K562 (cell line): ENCODE results near the gene SORCS2. TPM values are rescaled to one million over a fixed set of nuclear protein-coding genes. Genes with fewer than 3 reads are reported as not detected.

ENCODE experiments used
- ATAC-seq: fragments of 200-7000 bp; cut with Tn5 transposase; 3 replicates; pipeline ENCODE4 v1.9.1; 2020; ENCODE audit warnings: moderate library complexity
- BruUV-seq: library from RNA; stranded (reverse); fragments of 400-500 nt; replicated peaks from 2 replicates; lab custom pipeline; 2021; lab: Mats Ljungman, UMichigan
- CTCF ChIA-PET: fragments of 300-600 bp; formaldehyde crosslinking; extraction: SDS; loops from one replicate; lab custom pipeline; 2021; ENCODE audit warnings: low intra/inter-chr PET ratio; lab: Yijun Ruan, JAX
- POLR2A ChIA-PET: fragments of 300-600, 350-650 bp; sonication (Branson Sonifier 250); formaldehyde crosslinking; extraction: SDS; loops from one replicate; lab custom pipeline; 2021; ENCODE audit warnings: antibody characterized with exemption, inconsistent platforms; lab: Yijun Ruan, JAX
- DNase-seq, 4 experiments: peaks; one replicate each; pipeline versions ENCODE4 v3.0.0 to v3.0.0-alpha.2; 2011 to 2018; ENCODE audit warnings: low spot score in 3 of 4, mixed read lengths in 3 of 4; ENCODE audit errors: extremely low read depth in 1 of 4
- FAIRE-seq: peaks from 2 replicates; lab custom pipeline; 2011; peaks lifted over from hg19 to GRCh38; lab: Jason Lieb, UNC
- H2AFZ ChIP-seq: 2 replicates; pipeline ENCODE4 v1.6.0; 2011; ENCODE audit warnings: low read depth, low read length, control low read depth, inconsistent platforms
- H3K27ac ChIP-seq: fragments of 200-600 bp; 3 replicates; pipeline ENCODE4 v1.8.0; 2011; ENCODE audit warnings: low read depth, mild to moderate bottlenecking, control low read depth, inconsistent platforms, low read length, moderate library complexity, mixed read lengths; ENCODE audit errors: extremely low read depth
- H3K27me3 ChIP-seq, 2 experiments: fragments of 300-600 bp in 1 of 2; 2 replicates in 1 of 2; 3 replicates in 1 of 2; pipeline versions ENCODE4 v1.6.0 to v1.8.0; 2011; ENCODE audit warnings: inconsistent platforms in 2 of 2, low read length in 2 of 2, mild to moderate bottlenecking in 1 of 2, mixed read lengths in 1 of 2, moderate library complexity in 1 of 2; ENCODE audit not compliant: control insufficient read depth in 2 of 2, insufficient read depth in 2 of 2
- H3K36me3 ChIP-seq: fragments of 300-600 bp; 3 replicates; pipeline ENCODE4 v1.8.0; 2011; ENCODE audit warnings: mild to moderate bottlenecking, low read length, inconsistent platforms; ENCODE audit not compliant: control insufficient read depth, insufficient read depth
- H3K4me1 ChIP-seq, 2 experiments: fragments of 200-600 bp in 1 of 2; replicated peaks in 1 of 2; 2 replicates in 1 of 2; 3 replicates in 1 of 2; pipeline versions ENCODE4 v1.5.1 to v1.8.0; 2011; ENCODE audit warnings: inconsistent platforms in 2 of 2, low read length in 2 of 2, mild to moderate bottlenecking in 1 of 2, mixed read lengths in 1 of 2, moderate library complexity in 1 of 2; ENCODE audit not compliant: control insufficient read depth in 2 of 2, insufficient read depth in 2 of 2
- H3K4me2 ChIP-seq: 2 replicates; pipeline ENCODE4 v1.6.1; 2011; ENCODE audit warnings: low read length, control low read depth, inconsistent platforms, mixed read lengths; ENCODE audit not compliant: insufficient read depth
- H3K4me3 ChIP-seq: fragments of 200-600 bp; sonication (generic), shearing (Covaris generic); 2 replicates; pipeline ENCODE4 v1.5.1; 2016; ENCODE audit warnings: control low read depth, inconsistent platforms
- H3K79me2 ChIP-seq: fragments of 200-600 bp; 3 replicates; pipeline ENCODE4 v1.8.0; 2011; ENCODE audit warnings: low read length, inconsistent platforms; ENCODE audit not compliant: control insufficient read depth, insufficient read depth
- H3K9ac ChIP-seq, 2 experiments: 2 replicates each; pipeline versions ENCODE4 v1.6.0 to v1.6.1; 2011; ENCODE audit warnings: low read depth in 2 of 2, low read length in 2 of 2, control low read depth in 1 of 2, inconsistent platforms in 1 of 2, mild to moderate bottlenecking in 1 of 2, mixed read lengths in 1 of 2; ENCODE audit not compliant: insufficient read depth in 1 of 2
- H3K9me1 ChIP-seq: one replicate; pipeline ENCODE4 v1.6.0; 2011; ENCODE audit warnings: inconsistent platforms, mild to moderate bottlenecking, low read length, moderate library complexity; ENCODE audit not compliant: control insufficient read depth, insufficient read depth
- H3K9me3 ChIP-seq: replicated peaks from 2 replicates; pipeline ENCODE4 v1.5.1; 2011; ENCODE audit warnings: low read depth, low read length, inconsistent platforms; ENCODE audit not compliant: control insufficient read depth, insufficient read depth
- H4K20me1 ChIP-seq: replicated peaks from 2 replicates; pipeline ENCODE4 v1.6.1; 2011; ENCODE audit warnings: low read length, inconsistent platforms, mixed read lengths; ENCODE audit not compliant: control insufficient read depth, insufficient read depth
- RFX1 ChIP-seq: fragments of 450-650 bp; IDR thresholded peaks from 2 replicates; pipeline ENCODE4 v1.6.1; 2016; ENCODE audit warnings: mild to moderate bottlenecking, moderate library complexity
- WGBS: fragments of 100-300 bp; shearing (Covaris generic); methylation state at CpG from one replicate; pipeline ENCODE4 v1.1.6; 2016; ENCODE audit warnings: low coverage, mixed read lengths; ENCODE audit not compliant: insufficient coverage; ENCODE audit errors: missing lambda C conversion rate; 5-methylcytosine and 5-hydroxymethylcytosine counted together
- in situ Hi-C: fragments of 300-500 bp; cut with MboI; formaldehyde crosslinking; loops from 4 replicates; pipeline ENCODE4 v1.15.0; 2018; ENCODE audit warnings: inconsistent platforms, mixed read lengths
- intact Hi-C: fragments of 100-400 bp; cut with micrococcal nuclease; formaldehyde crosslinking; loops from 2 replicates; pipeline ENCODE4 v1.14.2; 2022
- polyA plus RNA-seq, 8 experiments: library from polyadenylated mRNA; depleted of rRNA in 4 of 8; stranded (reverse) in 5 of 8; unstranded in 3 of 8; fragments of >200 nt; fragmentation: Nextera tagmentation in 2 of 8; fragmentation: Illumina TruSeq in 1 of 8; extraction: Ambion mirVana in 2 of 8; extraction: Trizol in 1 of 8; gene quantifications; 2 replicates each; pipeline versions ENCODE4 v1.2.1 to v1.2.3, GENCODE V29; 2011 to 2014; ENCODE audit warnings: inconsistent platforms in 1 of 8, missing spikeins in 1 of 8
- total RNA-seq, 7 experiments: library from RNA; depleted of rRNA in 6 of 7; stranded (reverse); fragments of >200 nt in 6 of 7; fragmentation: Illumina TruSeq in 2 of 7; extraction: Trizol in 2 of 7; gene quantifications; 2 replicates each; pipeline versions ENCODE4 v1.2.1 to v1.2.3, GENCODE V29; 2011 to 2021; ENCODE audit warnings: low replicate concordance in 1 of 7
- TF ChIP-seq, protein P1 (sequence below): sonication (generic); formaldehyde crosslinking; IDR thresholded peaks from 2 replicates; pipeline ENCODE4 v1.8.0; 2023; ENCODE audit warnings: missing genetic modification reagents, mild to moderate bottlenecking, borderline replicate concordance

Gene SORCS2
- total and polyA plus RNA-seq, 9 of the 15 experiments (the other 6 are each of a cell fraction or from before 2014, with no cell fraction given): not detected

DNA sequence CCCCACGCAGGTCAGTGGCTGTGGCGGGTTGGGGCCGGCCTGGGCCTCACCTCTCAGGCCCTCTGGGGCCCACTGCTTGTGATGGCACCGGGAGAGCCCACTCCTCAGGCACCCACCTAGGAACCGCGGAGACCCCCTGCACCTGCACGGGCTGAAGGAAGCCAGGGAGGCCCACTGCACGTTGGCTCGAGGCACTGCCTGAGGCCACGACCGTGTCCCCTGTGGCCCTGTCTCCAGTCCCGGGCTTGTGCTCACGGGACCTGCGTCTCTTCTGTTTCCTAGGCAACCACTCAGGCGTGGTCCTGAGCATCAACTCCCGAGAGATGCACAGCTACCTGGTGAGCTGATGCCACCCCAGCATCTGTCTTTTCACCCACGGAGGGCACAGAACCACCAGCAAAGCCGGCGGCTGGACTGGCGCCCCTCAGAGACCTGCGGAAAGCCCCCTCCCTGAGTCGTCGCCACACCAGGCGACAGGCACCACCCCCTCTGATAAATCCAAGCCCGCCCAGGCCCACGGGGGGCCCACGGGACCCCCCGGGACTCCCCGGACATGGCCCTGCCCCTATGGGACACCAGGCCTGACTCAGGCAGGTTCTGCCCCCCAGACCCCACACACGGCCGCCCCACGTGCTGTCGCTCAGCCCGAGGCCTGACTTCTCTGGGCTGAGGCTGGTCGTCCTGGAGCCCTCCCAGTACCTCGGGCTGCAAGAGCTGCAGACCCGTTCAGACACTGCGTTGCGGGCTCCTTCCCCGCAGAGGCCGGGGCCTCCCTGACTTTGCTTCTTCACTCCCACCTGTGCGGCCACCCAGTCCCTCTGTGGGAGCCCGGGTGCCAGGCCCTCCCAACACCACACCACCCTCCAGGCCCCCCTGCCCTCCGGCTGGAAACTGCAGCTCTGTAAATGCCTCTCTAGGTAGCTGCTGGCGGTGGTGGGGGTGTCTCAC, 547.9 kb downstream of the SORCS2 start:
- TF ChIP-seq, protein P1, sequence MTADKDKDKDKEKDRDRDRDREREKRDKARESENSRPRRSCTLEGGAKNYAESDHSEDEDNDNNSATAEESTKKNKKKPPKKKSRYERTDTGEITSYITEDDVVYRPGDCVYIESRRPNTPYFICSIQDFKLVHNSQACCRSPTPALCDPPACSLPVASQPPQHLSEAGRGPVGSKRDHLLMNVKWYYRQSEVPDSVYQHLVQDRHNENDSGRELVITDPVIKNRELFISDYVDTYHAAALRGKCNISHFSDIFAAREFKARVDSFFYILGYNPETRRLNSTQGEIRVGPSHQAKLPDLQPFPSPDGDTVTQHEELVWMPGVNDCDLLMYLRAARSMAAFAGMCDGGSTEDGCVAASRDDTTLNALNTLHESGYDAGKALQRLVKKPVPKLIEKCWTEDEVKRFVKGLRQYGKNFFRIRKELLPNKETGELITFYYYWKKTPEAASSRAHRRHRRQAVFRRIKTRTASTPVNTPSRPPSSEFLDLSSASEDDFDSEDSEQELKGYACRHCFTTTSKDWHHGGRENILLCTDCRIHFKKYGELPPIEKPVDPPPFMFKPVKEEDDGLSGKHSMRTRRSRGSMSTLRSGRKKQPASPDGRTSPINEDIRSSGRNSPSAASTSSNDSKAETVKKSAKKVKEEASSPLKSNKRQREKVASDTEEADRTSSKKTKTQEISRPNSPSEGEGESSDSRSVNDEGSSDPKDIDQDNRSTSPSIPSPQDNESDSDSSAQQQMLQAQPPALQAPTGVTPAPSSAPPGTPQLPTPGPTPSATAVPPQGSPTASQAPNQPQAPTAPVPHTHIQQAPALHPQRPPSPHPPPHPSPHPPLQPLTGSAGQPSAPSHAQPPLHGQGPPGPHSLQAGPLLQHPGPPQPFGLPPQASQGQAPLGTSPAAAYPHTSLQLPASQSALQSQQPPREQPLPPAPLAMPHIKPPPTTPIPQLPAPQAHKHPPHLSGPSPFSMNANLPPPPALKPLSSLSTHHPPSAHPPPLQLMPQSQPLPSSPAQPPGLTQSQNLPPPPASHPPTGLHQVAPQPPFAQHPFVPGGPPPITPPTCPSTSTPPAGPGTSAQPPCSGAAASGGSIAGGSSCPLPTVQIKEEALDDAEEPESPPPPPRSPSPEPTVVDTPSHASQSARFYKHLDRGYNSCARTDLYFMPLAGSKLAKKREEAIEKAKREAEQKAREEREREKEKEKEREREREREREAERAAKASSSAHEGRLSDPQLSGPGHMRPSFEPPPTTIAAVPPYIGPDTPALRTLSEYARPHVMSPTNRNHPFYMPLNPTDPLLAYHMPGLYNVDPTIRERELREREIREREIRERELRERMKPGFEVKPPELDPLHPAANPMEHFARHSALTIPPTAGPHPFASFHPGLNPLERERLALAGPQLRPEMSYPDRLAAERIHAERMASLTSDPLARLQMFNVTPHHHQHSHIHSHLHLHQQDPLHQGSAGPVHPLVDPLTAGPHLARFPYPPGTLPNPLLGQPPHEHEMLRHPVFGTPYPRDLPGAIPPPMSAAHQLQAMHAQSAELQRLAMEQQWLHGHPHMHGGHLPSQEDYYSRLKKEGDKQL (CRISPR knock-in tag): no peak
- peak; percentile 38 for TF ChIP-seq RFX1
- 3% methylated on average over 36 of the region's 45 CpGs for WGBS
- ATAC-seq (no peak), FAIRE-seq (no peak), DNase-seq (no peak)
- H3K36me3 ChIP-seq: no peaks in the 10 kb centered on the region
- intact Hi-C loops: no loop called here
- H3K27me3 ChIP-seq: peaks cover 14 to 67% of the 10 kb centered on the region in 2 experiments; a peak in 3 of 5 replicates
- no peak overlapping the region for H3K27ac ChIP-seq
- H3K4me3 ChIP-seq: no peak overlapping the region
- ChIA-PET CTCF (no interaction called here), POLR2A (interaction anchor here (0.6 kb wide), 1 partner anchor 12 kb away, joined by 3 read pairs; no protein-coding TSS in a partner anchor)
- no peaks in the 10 kb centered on the region for H3K9me1 ChIP-seq
- no peak overlapping the region for H2AFZ ChIP-seq
- no TSS peak for BruUV-seq
- peaks cover 3% of the 10 kb centered on the region; the same call in 1 of the 2 replicates for H3K9me3 ChIP-seq
- H3K79me2 ChIP-seq: no peaks in the 10 kb centered on the region
- in situ Hi-C loops: no loop called here
- H3K9ac ChIP-seq: no peak overlapping the region
- H3K4me2 ChIP-seq: no peak overlapping the region
- H4K20me1 ChIP-seq: no peaks in the 10 kb centered on the region
- peaks cover 0 to 12% of the 10 kb centered on the region in 2 experiments; a peak in 1 of 5 replicates for H3K4me1 ChIP-seq
